Activated CD4-positive, alpha-beta T cell treated with anti-CD3 and anti-CD28 coated beads, Interleukin-2, amount 10 ng/mL, durations not matched to agents 24 days and 14 days (primary cell): ENCODE data around the gene SSU72. TPM values are rescaled to one million over a fixed set of nuclear protein-coding genes. Genes with fewer than 3 reads are reported as not detected.
"Not testable (repeated sequence)": the region's sequence is repeated elsewhere in the genome, so short reads cannot be mapped to it uniquely, and the experiment has no call there.

ENCODE experiments used
- DNase-seq: peaks from one replicate; pipeline ENCODE4 v3.0.0; 2022
- H3K27ac Mint-ChIP-seq: one replicate; pipeline ENCODE4 v1.8.0; 2022; ENCODE audit warnings: mild to moderate bottlenecking, mixed read lengths
- H3K27me3 Mint-ChIP-seq: one replicate; pipeline ENCODE4 v1.8.0; 2022; ENCODE audit warnings: mixed read lengths
- H3K36me3 Mint-ChIP-seq: one replicate; pipeline ENCODE4 v1.8.0; 2022; ENCODE audit warnings: low read depth, mild to moderate bottlenecking, mixed read lengths
- H3K4me1 Mint-ChIP-seq: one replicate; pipeline ENCODE4 v1.8.0; 2021; ENCODE audit warnings: mixed read lengths
- H3K4me3 Mint-ChIP-seq: one replicate; pipeline ENCODE4 v1.8.0; 2022; ENCODE audit warnings: mild to moderate bottlenecking, moderate library complexity, mixed read lengths
- H3K9me3 Mint-ChIP-seq: one replicate; pipeline ENCODE4 v1.8.0; 2021; ENCODE audit warnings: mixed read lengths
- intact Hi-C: fragments of 100-400 bp; cut with micrococcal nuclease; formaldehyde crosslinking; loops from one replicate; pipeline ENCODE4 v1.15.1; 2023
- total RNA-seq: library from RNA; stranded (reverse); gene quantifications from 2 replicates; pipeline ENCODE4 v1.2.3, GENCODE V29; 2022

SSU72 gene
- total RNA-seq, 1 donor from 2014 or later = 134 TPM

GRCh38 chr1:1533894-1534291 is 40.8 kb downstream of the SSU72 start:
- DNase-seq, H3K27me3 Mint-ChIP-seq, intact Hi-C loops, H3K9me3 Mint-ChIP-seq, H3K27ac Mint-ChIP-seq, H3K4me3 Mint-ChIP-seq, H3K4me1 Mint-ChIP-seq: not testable (repeated sequence)
- H3K36me3 Mint-ChIP-seq = peaks cover 26% of the 10 kb centered on the region

GRCh38 chr1:1533176-1533893 is 41.3 kb downstream of the SSU72 start:
- intact Hi-C loops, H3K4me1 Mint-ChIP-seq, H3K27me3 Mint-ChIP-seq, H3K27ac Mint-ChIP-seq, H3K9me3 Mint-ChIP-seq, DNase-seq, H3K4me3 Mint-ChIP-seq: not testable (repeated sequence)
- H3K36me3 Mint-ChIP-seq = peaks cover 26% of the 10 kb centered on the region

GRCh38 chr1:1531947-1532346 is 42.7 kb downstream of the SSU72 start:
- intact Hi-C loops = no loop called here
- Mint-ChIP-seq H3K27ac (no peak overlapping the region), H3K27me3 (no peaks in the 10 kb centered on the region), H3K4me1 (no peaks in the 10 kb centered on the region), H3K36me3 (peaks cover 32% of the 10 kb centered on the region), H3K9me3 (peaks cover 5% of the 10 kb centered on the region), H3K4me3 (no peak overlapping the region)
- no peak for DNase-seq

GRCh38 chr1:1529936-1530335 is 44.7 kb downstream of the SSU72 start:
- Mint-ChIP-seq H3K27ac (no peak overlapping the region), H3K36me3 (peaks cover 36% of the 10 kb centered on the region), H3K4me3 (no peak overlapping the region), H3K4me1 (no peaks in the 10 kb centered on the region), H3K9me3 (peaks cover 5% of the 10 kb centered on the region), H3K27me3 (no peaks in the 10 kb centered on the region)
- intact Hi-C loops = no loop called here
- no peak for DNase-seq

- Mint-ChIP-seq H3K27me3 (no peaks in the 10 kb centered on the region), H3K4me3 (no peak overlapping the region), H3K36me3 (peaks cover 36% of the 10 kb centered on the region), H3K27ac (no peak overlapping the region), H3K9me3 (peaks cover 5% of the 10 kb centered on the region), H3K4me1 (no peaks in the 10 kb centered on the region)
- DNase-seq = no peak
- intact Hi-C loops = no loop called here
These were observed 45.3 kb downstream of the SSU72 start for GRCh38 chr1:1529321-1529720.

- peaks cover 5% of the 10 kb centered on the region for H3K9me3 Mint-ChIP-seq
- no peak overlapping the region for H3K27ac Mint-ChIP-seq
- H3K4me3 Mint-ChIP-seq = no peak overlapping the region
- H3K4me1 Mint-ChIP-seq = no peaks in the 10 kb centered on the region
- DNase-seq = no peak
- intact Hi-C loops = no loop called here
- peaks cover 36% of the 10 kb centered on the region for H3K36me3 Mint-ChIP-seq
- no peaks in the 10 kb centered on the region for H3K27me3 Mint-ChIP-seq
These were observed 46.1 kb downstream of the SSU72 start for GRCh38 chr1:1528301-1529267.

GRCh38 chr1:1527092-1527816 is 47.4 kb downstream of the SSU72 start:
- no peaks in the 10 kb centered on the region for H3K27me3 Mint-ChIP-seq
- no peak overlapping the region for H3K4me3 Mint-ChIP-seq
- no peak overlapping the region for H3K27ac Mint-ChIP-seq
- DNase-seq = no peak
- no peaks in the 10 kb centered on the region for H3K4me1 Mint-ChIP-seq
- peaks cover 5% of the 10 kb centered on the region for H3K9me3 Mint-ChIP-seq
- intact Hi-C loops = no loop called here
- peaks cover 35% of the 10 kb centered on the region for H3K36me3 Mint-ChIP-seq

GRCh38 chr1:1526476-1526875 is 48.2 kb downstream of the SSU72 start:
- H3K27ac Mint-ChIP-seq, H3K4me3 Mint-ChIP-seq, H3K9me3 Mint-ChIP-seq, intact Hi-C loops, H3K4me1 Mint-ChIP-seq, H3K27me3 Mint-ChIP-seq, DNase-seq: not testable (repeated sequence)
- peaks cover 30% of the 10 kb centered on the region for H3K36me3 Mint-ChIP-seq

- H3K9me3 Mint-ChIP-seq, H3K27me3 Mint-ChIP-seq, intact Hi-C loops, H3K27ac Mint-ChIP-seq, H3K4me3 Mint-ChIP-seq, H3K4me1 Mint-ChIP-seq, DNase-seq: not testable (repeated sequence)
- H3K36me3 Mint-ChIP-seq = peaks cover 20% of the 10 kb centered on the region
These were observed 49.8 kb downstream of the SSU72 start for GRCh38 chr1:1524750-1525383.

GRCh38 chr1:1523651-1524050 is 51.0 kb downstream of the SSU72 start:
- H3K4me1 Mint-ChIP-seq, H3K27me3 Mint-ChIP-seq, DNase-seq, intact Hi-C loops, H3K9me3 Mint-ChIP-seq, H3K27ac Mint-ChIP-seq, H3K4me3 Mint-ChIP-seq: not testable (repeated sequence)
- peaks cover 16% of the 10 kb centered on the region for H3K36me3 Mint-ChIP-seq

- intact Hi-C loops, H3K9me3 Mint-ChIP-seq: not testable (repeated sequence)
These were observed 51.4 kb downstream of the SSU72 start for GRCh38 chr1:1523226-1523625.

GRCh38 chr1:1522536-1522935 is 52.1 kb downstream of the SSU72 start:
- H3K27me3 Mint-ChIP-seq, H3K27ac Mint-ChIP-seq, DNase-seq, H3K9me3 Mint-ChIP-seq, H3K4me1 Mint-ChIP-seq, intact Hi-C loops, H3K4me3 Mint-ChIP-seq: not testable (repeated sequence)
- H3K36me3 Mint-ChIP-seq = peaks cover 23% of the 10 kb centered on the region

More at GRCh38 chr1:1523226-1523625, 51.4 kb downstream of the SSU72 start:
- not testable (repeated sequence) for H3K27me3 Mint-ChIP-seq, H3K4me3 Mint-ChIP-seq, DNase-seq, H3K27ac Mint-ChIP-seq, H3K4me1 Mint-ChIP-seq
- H3K36me3 Mint-ChIP-seq = peaks cover 20% of the 10 kb centered on the region

GRCh38 chr1:1521331-1521730 is 53.3 kb downstream of the SSU72 start:
- no peaks in the 10 kb centered on the region for H3K27me3 Mint-ChIP-seq
- no peak overlapping the region for H3K4me3 Mint-ChIP-seq
- intact Hi-C loops = no loop called here
- DNase-seq = no peak
- peaks cover 22% of the 10 kb centered on the region for H3K36me3 Mint-ChIP-seq
- no peaks in the 10 kb centered on the region for H3K4me1 Mint-ChIP-seq
- no peaks in the 10 kb centered on the region for H3K9me3 Mint-ChIP-seq
- no peak overlapping the region for H3K27ac Mint-ChIP-seq
